HTR-8/SVneo (cell line): Measurements from ENCODE around the gene OIT3.
"Not testable (repeated sequence)": the region's sequence is repeated elsewhere in the genome, so short reads cannot be mapped to it uniquely, and the experiment has no call there.

Experiments
- DNase-seq: peaks from one replicate; pipeline ENCODE4 v3.0.0; 2011; ENCODE audit warnings: low spot score, mixed read lengths; ENCODE audit not compliant: insufficient read length
- FAIRE-seq: peaks from 2 replicates; lab custom pipeline; 2011; peaks lifted over from hg19 to GRCh38; lab: Jason Lieb, UNC

Gene OIT3

DNA sequence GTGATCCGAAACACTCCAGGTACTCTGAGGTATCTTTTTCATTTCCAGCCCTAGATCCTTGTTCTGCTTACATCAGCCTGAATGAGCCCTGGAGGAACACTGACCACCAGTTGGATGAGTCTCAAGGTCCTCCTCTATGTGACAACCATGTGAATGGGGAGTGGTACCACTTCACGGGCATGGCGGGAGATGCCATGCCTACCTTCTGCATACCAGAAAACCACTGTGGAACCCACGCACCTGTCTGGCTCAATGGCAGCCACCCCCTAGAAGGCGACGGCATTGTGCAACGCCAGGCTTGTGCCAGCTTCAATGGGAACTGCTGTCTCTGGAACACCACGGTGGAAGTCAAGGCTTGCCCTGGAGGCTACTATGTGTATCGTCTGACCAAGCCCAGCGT, 5.1 kb downstream of the OIT3 start:
- no peak for FAIRE-seq
- DNase-seq = no peak

GRCh38 chr10:72899545-72899944, 6.0 kb downstream of the OIT3 start:
- no peak for DNase-seq
- no peak for FAIRE-seq

GRCh38 chr10:72903941-72904446, 10.5 kb downstream of the OIT3 start:
- FAIRE-seq, DNase-seq: not testable (repeated sequence)

- DNase-seq = no peak
- no peak for FAIRE-seq
Observed at GRCh38 chr10:72904806-72905205, 11.3 kb downstream of the OIT3 start.

DNA sequence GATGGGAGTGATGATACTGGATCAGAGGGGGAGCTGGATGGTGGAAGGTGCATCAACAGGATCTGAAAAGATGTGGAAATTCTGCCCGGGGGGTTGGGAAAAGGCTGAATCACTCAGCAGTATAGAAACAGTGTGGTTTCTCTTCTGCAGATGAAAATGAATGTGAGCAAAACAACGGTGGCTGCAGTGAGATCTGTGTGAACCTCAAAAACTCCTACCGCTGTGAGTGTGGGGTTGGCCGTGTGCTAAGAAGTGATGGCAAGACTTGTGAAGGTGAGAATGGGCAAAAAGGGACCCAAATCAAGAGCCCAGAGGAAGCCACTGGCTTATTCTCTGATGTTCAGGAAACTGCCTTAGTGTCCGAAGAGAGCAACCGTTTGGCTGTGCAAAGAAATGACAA, 12.9 kb downstream of the OIT3 start:
- FAIRE-seq (no peak), DNase-seq (no peak)

GRCh38 chr10:72910705-72911104, 17.2 kb downstream of the OIT3 start:
- FAIRE-seq (no peak), DNase-seq (no peak)

GRCh38 chr10:72911758-72912157, 18.2 kb downstream of the OIT3 start:
- no peak for FAIRE-seq
- DNase-seq = no peak

GRCh38 chr10:72912736-72913135, 19.2 kb downstream of the OIT3 start:
- FAIRE-seq (no peak), DNase-seq (no peak)

GRCh38 chr10:72913287-72913686, 19.7 kb downstream of the OIT3 start:
- DNase-seq = no peak
- no peak for FAIRE-seq

DNA sequence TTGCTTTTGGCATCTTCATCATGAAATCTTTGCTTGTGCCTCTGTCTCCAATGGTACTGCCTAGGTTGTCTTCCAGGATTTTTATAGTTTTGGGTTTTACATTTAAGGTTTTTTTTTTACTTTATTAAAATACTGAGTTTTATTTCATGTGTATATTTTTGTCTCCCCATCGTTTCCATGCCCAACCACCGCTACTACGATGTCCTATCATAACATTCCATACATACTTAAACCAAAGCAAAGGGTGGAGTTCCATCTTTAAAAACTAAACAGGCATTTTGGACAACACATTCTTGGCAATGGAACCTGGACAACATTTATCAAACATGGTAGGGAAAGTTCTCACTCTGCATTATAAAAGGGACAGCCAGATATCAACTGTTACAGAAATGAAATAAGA, 23.7 kb downstream of the OIT3 start:
- DNase-seq = not testable (repeated sequence)

DNA sequence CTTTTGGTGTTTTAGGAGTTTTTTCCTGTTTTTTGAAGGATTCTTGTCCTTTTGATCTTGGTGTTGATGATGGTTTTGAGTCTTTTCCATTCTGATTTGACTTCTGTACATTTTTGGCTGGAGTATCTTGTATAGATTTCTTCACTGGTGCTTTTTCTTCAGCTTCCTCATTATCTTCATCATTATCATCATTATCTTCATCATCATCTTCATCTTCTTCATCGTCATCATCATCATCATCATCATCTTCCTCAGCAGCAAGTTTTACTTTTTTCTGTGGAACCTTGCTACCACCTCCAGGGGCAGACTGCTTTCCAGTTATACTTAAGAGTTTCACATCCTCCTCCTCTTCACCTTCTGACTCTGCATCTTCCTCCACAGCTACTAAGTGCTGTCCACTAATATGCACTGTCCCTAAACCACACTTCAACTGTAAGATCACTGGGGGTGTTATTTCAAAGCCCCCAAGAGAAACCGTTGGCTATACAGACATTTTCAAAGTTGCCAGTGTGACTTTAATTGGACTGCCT, 24.3 kb downstream of the OIT3 start:
- not testable (repeated sequence) for FAIRE-seq, DNase-seq

More for the DNA sequence above, 23.7 kb downstream of the OIT3 start:
- not testable (repeated sequence) for FAIRE-seq

DNA sequence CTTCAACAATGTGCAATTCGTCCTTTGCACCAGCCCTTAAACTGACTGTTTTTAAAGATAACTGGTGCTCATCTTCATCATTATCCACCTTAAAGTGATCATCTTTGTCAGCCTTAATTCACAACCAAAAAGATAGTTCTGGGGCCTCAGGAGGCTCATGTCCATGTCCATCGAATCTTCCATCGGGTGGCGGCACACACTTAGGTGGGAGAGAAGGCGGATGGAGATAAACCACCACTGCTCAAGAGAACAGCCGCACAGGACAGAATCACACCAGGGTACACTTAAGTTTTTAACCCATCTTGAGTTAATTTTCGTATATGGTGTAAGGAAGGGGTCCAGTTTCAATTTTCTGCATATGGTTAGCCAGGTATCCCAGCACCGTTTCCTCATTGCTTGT, 24.8 kb downstream of the OIT3 start:
- no peak for FAIRE-seq
- DNase-seq = no peak

DNA sequence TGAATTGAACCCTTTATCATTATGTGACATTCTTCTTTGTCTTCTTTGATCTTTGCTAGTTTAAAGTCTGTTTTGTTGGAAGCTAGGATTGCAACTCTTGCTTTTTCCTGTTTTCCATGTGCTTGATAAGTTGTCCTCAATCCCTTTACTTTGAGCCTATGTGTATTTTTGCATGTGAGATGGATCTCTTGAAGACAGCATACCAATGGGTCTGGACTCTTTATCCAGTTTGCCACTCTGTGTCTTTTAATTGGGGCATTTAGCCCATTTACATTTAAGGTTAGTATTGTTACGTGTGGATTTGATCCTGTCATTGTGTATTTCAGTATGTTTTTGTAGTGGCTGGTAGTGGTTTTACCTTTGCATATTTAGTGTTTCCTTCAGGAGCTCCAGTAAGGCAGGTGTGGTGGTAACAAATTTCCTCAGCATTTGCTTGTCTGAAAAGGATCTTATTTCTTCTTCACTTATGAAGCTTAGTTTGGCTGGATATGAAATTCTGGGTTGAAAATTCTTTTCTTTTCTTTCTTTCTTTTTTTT, 27.7 kb downstream of the OIT3 start:
- FAIRE-seq, DNase-seq: not testable (repeated sequence)

DNA sequence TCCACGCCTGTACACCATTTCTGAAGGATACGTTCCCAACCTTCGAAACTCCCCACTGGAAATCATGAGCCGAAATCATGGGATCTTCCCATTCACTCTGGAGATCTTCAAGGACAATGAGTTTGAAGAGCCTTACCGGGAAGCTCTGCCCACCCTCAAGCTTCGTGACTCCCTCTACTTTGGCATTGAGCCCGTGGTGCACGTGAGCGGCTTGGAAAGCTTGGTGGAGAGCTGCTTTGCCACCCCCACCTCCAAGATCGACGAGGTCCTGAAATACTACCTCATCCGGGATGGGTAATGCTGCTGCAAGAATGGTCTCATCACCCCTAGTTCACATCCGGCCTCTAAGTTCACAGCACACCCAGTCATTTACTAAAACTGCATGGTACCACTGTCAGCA, 30.8 kb downstream of the OIT3 start:
- FAIRE-seq = no peak

GRCh38 chr10:72925951-72926465, 32.5 kb downstream of the OIT3 start:
- DNase-seq (no peak), FAIRE-seq (no peak)

More for the DNA sequence above, 30.8 kb downstream of the OIT3 start:
- DNase-seq = no peak

DNA sequence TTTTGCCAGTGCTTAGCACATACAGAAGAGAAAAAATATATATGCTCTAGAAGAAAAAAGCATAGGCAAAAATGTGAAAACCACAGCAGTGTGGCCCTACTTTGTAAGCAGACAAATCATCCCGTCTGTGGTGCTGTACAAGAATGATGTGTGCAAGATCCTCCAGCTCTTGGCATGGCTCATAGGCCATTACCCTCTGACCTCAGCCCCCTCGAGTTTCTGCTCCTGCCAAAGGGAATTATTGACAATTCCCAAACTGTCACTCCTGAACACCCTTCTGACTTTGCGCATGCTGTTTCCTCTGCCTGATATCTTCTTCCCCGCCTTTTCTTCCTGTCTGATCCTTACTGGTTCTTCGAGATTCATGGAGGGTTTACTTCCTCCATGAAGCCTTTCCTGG, 33.9 kb downstream of the OIT3 start:
- DNase-seq (no peak), FAIRE-seq (no peak)

DNA sequence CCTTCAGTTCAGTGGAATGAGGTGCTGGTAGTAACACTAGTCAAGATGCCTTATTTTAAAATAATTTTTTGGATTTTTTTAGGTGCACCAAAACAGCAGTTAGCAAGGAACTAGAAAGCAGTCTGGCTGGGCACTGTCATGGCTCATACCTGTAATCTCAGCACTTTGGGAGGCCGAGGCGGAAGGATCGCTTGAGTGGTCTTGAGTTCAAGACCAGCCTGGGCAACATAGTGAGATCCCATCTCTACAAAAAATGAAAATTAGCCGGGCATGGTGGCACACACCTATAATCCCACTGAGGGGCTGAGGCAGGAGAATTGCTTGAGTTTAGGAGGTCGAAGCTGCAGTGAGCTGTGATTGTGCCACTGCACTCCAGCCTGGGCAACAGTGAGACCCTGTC, 35.3 kb downstream of the OIT3 start:
- no peak for FAIRE-seq
- no peak for DNase-seq

- no peak for FAIRE-seq
- DNase-seq = no peak
Observed at GRCh38 chr10:72930276-72930675, 36.7 kb downstream of the OIT3 start.

- no peak for DNase-seq
- FAIRE-seq = no peak
Observed at GRCh38 chr10:72932259-72933015, 38.9 kb downstream of the OIT3 start.

GRCh38 chr10:72935361-72935760, 41.8 kb downstream of the OIT3 start:
- FAIRE-seq = no peak
- no peak for DNase-seq

DNA sequence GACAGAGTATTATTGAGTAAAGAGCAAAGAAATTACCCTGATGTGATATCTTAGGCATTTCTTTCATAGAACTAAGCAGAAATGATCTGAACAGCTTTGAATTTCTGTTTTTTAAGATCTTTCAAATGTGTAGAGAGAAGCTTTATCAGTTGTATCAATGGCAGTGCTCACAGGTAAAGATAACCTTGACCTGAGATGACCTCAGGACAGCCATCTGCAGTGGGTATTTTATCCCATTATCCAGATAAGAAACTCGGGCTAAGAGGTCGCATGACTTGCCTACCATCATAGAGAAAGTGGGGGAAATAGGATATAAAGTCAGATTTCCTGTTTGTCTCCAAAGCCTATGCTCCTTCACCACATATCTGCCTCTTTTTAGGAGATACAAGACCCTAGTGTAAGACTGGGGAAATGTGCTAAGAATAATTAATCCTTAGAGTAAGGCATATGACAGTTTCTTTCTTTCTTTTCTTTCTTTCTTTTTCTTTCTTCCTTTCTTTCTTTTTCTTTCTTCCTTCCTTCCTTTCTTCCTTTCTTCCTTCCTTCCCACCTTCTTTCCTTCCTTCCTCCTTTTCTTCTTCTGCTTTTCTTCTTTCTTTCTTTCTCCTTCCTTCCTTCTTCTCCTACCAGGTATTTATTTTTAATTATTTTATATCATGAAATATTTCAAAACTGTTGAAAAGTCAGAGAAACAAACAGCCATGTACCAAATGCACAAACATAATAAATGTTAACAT, 50.1 kb downstream of the OIT3 start:
- FAIRE-seq (no peak), DNase-seq (no peak)
